ENCODE results near the gene TNRC6A. TPM values are rescaled to one million over a fixed set of nuclear protein-coding genes. Genes with fewer than 3 reads are reported as not detected.
"Not testable (repeated sequence)": the region's sequence is repeated elsewhere in the genome, so short reads cannot be mapped to it uniquely, and the experiment has no call there.

Gene TNRC6A
- total RNA-seq, 4 donors from 2014 or later: 26.3 to 120 (median 49.2) TPM

DNA sequence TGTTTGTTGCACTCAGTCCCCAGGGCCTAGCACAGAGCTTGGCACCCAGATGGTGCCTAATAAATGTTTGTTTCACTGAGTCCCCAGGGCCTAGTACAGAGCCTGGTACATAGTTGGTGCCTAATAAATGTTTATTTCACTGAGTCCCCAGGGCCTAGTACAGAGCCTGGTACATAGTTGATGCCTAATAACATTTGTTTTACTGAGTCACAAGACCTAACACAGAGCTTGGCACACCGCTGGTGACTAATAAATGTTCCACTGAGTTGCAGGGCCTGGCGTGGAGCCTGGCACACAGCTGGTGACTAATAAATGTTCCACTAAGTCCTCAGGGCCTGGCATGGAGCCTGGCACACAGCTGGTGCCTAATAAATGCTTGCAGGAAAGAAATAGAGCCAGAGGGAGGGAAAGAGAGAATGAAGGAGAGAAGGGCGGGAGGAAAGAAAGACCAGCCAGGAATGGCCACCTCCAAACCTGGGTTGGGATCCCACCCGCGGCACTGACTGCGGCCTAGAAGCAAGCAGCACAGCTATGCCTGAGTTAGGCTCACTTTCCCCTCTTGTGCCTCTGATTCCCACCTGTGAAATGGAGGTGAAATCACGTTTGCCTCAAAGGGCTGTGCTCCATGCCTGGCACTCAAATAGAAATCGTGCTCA, 123.8 kb downstream of the TNRC6A start:
- no peaks in the 10 kb centered on the region for H3K27me3 ChIP-seq
- no peak overlapping the region for H3K4me3 ChIP-seq
- no peak overlapping the region for H3K27ac ChIP-seq
- no peaks in the 10 kb centered on the region for H3K9me3 ChIP-seq
- TF ChIP-seq EP300 (IDR thresholded peaks at IDR 0.05): no peak
- TF ChIP-seq, protein P1, sequence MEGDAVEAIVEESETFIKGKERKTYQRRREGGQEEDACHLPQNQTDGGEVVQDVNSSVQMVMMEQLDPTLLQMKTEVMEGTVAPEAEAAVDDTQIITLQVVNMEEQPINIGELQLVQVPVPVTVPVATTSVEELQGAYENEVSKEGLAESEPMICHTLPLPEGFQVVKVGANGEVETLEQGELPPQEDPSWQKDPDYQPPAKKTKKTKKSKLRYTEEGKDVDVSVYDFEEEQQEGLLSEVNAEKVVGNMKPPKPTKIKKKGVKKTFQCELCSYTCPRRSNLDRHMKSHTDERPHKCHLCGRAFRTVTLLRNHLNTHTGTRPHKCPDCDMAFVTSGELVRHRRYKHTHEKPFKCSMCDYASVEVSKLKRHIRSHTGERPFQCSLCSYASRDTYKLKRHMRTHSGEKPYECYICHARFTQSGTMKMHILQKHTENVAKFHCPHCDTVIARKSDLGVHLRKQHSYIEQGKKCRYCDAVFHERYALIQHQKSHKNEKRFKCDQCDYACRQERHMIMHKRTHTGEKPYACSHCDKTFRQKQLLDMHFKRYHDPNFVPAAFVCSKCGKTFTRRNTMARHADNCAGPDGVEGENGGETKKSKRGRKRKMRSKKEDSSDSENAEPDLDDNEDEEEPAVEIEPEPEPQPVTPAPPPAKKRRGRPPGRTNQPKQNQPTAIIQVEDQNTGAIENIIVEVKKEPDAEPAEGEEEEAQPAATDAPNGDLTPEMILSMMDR (IDR thresholded peaks at IDR 0.05): no peak
- no peak for TF ChIP-seq POLR2A (IDR thresholded peaks at IDR 0.05)
- H3K36me3 ChIP-seq: no peaks in the 10 kb centered on the region
- H3K4me1 ChIP-seq: peaks cover 6% of the 10 kb centered on the region
- no peak for DNase-seq (ENCODE audit: low spot score in 2 of 2)
- WGBS: 64% methylated on average over 8 of the region's 8 CpGs

DNA sequence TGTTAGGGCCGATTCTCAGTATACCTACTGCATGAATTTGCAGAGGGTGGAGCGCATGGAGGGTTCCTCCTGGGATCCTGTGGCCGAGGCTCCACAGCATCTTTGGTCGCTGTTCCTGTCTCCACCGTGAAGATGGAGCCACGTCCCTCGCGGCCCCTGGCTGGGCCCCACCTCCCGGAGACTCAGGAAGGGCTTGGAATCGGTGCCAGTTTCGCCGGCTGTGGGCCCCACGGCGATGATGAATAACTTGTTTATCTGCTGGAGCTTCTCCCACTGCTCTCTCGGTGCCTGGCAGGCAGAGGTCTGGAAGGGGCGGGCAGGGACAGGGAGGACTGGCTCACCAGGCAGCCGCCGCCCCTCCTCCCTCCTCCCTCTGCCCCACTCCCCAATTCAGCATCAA, 124.4 kb downstream of the TNRC6A start:
- Histone ChIP-seq H3K36me3 (no peaks in the 10 kb centered on the region), H3K9me3 (no peaks in the 10 kb centered on the region), H3K27ac (no peak overlapping the region), H3K4me1 (peaks cover 6% of the 10 kb centered on the region), H3K27me3 (no peaks in the 10 kb centered on the region), H3K4me3 (no peak overlapping the region)
- 39% methylated on average over 5 of the region's 18 CpGs for WGBS
- TF ChIP-seq, protein P1 (IDR thresholded peaks at IDR 0.05): no peak
- TF ChIP-seq POLR2AphosphoS5 (IDR thresholded peaks at IDR 0.05) (no peak), POLR2A (IDR thresholded peaks at IDR 0.05) (no peak), EP300 (IDR thresholded peaks at IDR 0.05) (no peak)
- no peak for DNase-seq (ENCODE audit: low spot score in 2 of 2)

- DNase-seq (ENCODE audit: low spot score in 2 of 2): no peak
- H3K36me3 ChIP-seq: no peaks in the 10 kb centered on the region
These were observed 125.2 kb downstream of the TNRC6A start for GRCh38 chr16:24854607-24855171.

GRCh38 chr16:24855678-24856077, 126.2 kb downstream of the TNRC6A start:
- Histone ChIP-seq H3K4me3 (no peak overlapping the region), H3K9me3 (no peaks in the 10 kb centered on the region), H3K4me1 (peaks cover 6% of the 10 kb centered on the region), H3K27me3 (no peaks in the 10 kb centered on the region), H3K36me3 (no peaks in the 10 kb centered on the region), H3K27ac (no peak overlapping the region)
- DNase-seq (ENCODE audit: low spot score in 2 of 2): no peak
- TF ChIP-seq POLR2AphosphoS5 (IDR thresholded peaks at IDR 0.05): no peak
- TF ChIP-seq EP300 (IDR thresholded peaks at IDR 0.05): no peak
- no peak for TF ChIP-seq POLR2A (IDR thresholded peaks at IDR 0.05)
- TF ChIP-seq, protein P1 (IDR thresholded peaks at IDR 0.05): no peak
- 66% methylated on average over 5 of the region's 5 CpGs for WGBS

More at GRCh38 chr16:24854607-24855171, 125.2 kb downstream of the TNRC6A start:
- Histone ChIP-seq H3K27me3 (no peaks in the 10 kb centered on the region), H3K4me1 (peaks cover 6% of the 10 kb centered on the region), H3K9me3 (no peaks in the 10 kb centered on the region), H3K27ac (no peak overlapping the region), H3K4me3 (no peak overlapping the region)
- TF ChIP-seq POLR2A (IDR thresholded peaks at IDR 0.05): no peak
- TF ChIP-seq, protein P1 (IDR thresholded peaks at IDR 0.05): no peak
- no peak for TF ChIP-seq EP300 (IDR thresholded peaks at IDR 0.05)
- TF ChIP-seq POLR2AphosphoS5 (IDR thresholded peaks at IDR 0.05): no peak

DNA sequence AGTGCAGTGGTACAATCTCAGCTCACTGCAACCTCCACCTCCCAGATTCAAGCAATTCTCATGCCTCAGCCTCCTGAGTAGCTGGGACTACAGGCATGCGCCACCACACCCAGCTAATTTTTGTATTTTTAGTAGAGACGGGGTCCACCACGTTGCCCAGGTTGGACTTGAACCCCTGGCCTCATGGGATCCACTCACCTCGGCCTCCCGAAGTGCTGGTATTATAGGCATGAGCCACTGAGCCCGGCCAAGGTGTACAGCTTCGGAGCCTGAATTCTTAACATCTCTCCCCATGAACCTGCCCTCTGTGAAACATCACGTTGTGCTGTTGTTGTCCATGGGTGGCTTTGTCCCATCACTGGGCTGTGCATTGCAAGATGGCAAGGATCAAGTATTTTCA, 127.4 kb downstream of the TNRC6A start:
- H3K27ac ChIP-seq; H3K9me3 ChIP-seq; H3K4me1 ChIP-seq; DNase-seq (ENCODE audit: low spot score in 2 of 2); H3K4me3 ChIP-seq; H3K36me3 ChIP-seq; H3K27me3 ChIP-seq: not testable (repeated sequence)
- WGBS: 86% methylated on average over 8 of the region's 8 CpGs
